ENCODE data around the gene CBX5. TPM values are rescaled to one million over a fixed set of nuclear protein-coding genes. Genes with fewer than 3 reads are reported as not detected.

The CBX5 gene
- total and polyA plus RNA-seq, 2 of the 8 experiments (the other 6 are each of a cell fraction or from before 2014, with no cell fraction given), result 62.4 to 231 TPM

GRCh38 chr12:54210400-54210790, 69.5 kb downstream of the CBX5 start (continued):
- no peak for TF ChIP-seq CTCF (IDR thresholded peaks at IDR 0.05; ENCODE audit: control extremely low read depth in 1 of 3, insufficient read depth in 1 of 3, low read depth in 1 of 3, low read length in 3 of 3)
- no peak for TF ChIP-seq EZH2 (IDR thresholded peaks at IDR 0.05; ENCODE audit: low read depth, low read length, severe bottlenecking)
- TF ChIP-seq TCF12 (IDR thresholded peaks at IDR 0.05; ENCODE audit: low read depth, low read length), result no peak
- TF ChIP-seq NRF1 (IDR thresholded peaks at IDR 0.05; ENCODE audit: low read depth, low read length), result no peak
- no peak for TF ChIP-seq NANOG (IDR thresholded peaks at IDR 0.05; ENCODE audit: insufficient read depth, low read depth, low read length, poor library complexity, severe bottlenecking)
- no peak for TF ChIP-seq SRF (IDR thresholded peaks at IDR 0.05; ENCODE audit: low read depth, low read length)
- TF ChIP-seq SP2 (IDR thresholded peaks at IDR 0.05; ENCODE audit: low read length), result no peak
- no peak for TF ChIP-seq JUND (IDR thresholded peaks at IDR 0.05; ENCODE audit: low read length)
